Fibroblast of skin of right quadriceps (primary cell): ENCODE measurements around the gene TSPAN2.
"Not testable (repeated sequence)": the region's sequence is repeated elsewhere in the genome, so short reads cannot be mapped to it uniquely, and the experiment has no call there.

Source experiments
- DNase-seq: peaks from one replicate; pipeline ENCODE4 v3.0.0-alpha.2; 2013

TSPAN2 gene

DNA sequence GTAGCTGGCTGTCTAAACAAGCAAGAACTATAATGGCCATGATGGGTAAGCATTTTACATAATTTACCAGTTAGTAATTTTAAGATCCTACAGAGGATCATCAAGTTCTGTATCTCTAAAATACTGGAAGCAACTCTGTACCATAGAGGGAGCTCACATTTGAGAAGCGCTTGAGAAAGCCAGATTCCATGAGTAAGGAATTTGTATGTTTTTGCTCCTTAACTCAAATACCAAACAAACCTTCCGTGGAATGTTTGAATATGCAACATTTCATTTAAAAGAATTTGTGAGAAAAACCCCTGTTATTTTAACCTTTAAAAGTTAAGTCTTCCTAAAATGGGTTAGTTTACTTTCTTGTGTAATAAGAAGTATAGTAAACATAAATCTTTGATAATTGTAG, 57.7 kb downstream of the TSPAN2 start:
- DNase-seq: no peak

DNA sequence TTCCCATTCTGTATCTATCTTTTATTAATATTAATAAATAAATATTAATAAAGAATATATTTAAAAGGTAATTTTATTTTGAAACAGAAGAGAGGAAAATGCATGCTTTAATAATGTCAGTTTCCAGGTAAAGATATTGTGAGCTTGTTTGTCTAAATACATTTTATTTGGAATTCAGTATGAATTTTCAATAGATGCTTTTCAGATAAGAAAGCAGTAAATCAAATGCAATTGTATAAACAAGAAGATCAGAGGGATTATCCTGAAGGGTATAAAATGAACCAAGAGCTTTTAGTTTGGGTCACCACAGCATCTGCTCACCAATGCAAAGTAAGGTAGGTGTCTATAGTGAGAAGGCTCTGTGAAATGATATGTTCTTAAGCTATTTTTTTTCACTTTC, 59.8 kb downstream of the TSPAN2 start, which contains the start of gene TSHB:
TSS of gene TSHB (plus strand) at position 301 of the 400 bp plus-strand sequence. CDS start 3,537 bp downstream, outside the sequence.
- no peak for DNase-seq

DNA sequence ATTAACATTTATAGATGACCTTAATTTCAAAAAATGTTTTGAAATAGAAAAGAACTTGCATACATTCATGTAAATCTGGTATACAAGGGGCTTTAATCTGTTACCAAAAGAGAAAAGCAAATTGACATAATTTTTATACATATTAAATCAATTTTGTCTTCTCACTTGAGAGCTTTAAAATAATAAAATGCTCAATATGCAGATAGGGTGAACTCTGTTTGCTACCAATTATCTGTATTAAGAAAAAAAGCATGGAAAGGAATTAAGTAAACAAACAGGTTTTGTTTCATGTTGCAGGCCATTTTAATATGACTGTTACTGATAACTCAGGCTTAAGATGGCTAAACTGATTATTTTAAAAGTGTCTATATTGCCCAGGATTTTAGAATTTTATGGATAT, 65.7 kb downstream of the TSPAN2 start:
- no peak for DNase-seq

DNA sequence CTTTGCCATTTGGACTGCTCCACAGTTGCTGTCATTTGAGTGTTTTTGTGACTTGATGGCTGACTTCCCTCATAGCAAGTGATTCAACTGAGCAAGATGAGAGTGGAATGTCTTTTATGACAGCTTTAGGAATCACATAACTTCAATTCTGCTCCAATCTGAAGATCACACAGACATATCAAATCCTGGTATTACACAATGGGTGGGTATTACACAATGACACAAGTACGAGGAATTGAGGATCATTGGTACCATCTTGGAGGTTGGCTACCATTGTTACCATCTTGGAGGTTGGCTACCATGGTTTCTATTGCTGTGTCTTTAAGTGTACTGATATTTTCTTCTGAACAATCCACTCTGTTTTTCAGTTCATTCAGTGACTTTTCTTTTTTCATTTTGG, 68.2 kb downstream of the TSPAN2 start:
- no peak for DNase-seq

DNA sequence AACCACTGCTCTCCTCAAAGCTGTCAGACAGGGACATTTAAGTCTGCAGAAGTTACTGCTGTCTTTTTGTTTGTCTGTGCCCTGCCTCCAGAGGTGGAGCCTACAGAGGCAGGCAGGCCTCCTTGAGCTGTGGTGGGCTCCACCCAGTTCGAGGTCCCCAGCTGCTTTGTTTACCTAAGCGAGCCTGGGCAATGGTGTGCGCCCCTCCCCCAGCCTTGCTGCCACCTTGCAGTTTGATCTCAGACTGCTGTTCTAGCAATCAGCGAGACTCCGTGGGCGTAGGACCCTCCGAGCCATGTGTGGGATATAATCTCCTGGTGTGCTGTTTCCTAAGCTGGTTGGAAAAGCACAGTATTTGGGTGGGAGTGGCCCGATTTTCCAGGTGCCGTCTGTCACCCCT, 69.8 kb downstream of the TSPAN2 start:
- not testable (repeated sequence) for DNase-seq

DNA sequence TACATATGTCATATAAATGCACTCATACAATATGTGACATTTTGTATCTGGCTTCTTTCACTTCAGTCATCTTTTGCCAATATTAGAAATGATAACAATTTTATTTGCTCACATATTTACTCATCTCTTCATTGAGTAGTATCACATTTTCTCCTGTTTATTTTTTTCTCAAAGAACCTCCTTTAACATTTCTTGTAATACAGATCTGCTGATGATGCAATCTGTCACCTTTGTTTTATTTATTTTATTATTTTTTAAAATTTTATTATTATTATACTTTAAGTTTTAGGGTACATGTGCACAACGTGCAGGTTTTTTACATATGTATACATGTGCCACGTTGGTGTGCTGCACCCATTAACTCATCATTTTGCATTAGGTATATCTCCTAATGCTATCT, 75.5 kb downstream of the TSPAN2 start:
- no peak for DNase-seq

DNA sequence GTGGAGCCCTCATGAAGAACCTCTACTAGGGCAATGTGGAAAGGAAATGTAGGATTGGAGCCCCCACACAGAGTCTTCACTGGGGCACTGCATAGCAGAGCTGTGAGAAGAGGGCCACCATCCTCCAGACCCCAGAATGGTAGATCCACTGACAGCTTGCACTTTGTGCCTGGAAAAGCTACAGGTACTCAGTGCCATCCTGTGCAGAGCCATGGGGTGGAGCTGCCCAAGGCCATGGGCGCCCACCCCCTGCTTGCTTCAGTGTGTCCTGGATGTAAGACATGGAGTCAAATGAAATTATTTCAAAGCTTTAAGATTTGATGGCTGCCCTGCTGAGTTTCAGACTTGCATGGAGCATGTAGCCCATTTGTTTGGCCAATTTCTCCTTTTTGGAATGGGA, 76.9 kb downstream of the TSPAN2 start:
- no peak for DNase-seq

DNA sequence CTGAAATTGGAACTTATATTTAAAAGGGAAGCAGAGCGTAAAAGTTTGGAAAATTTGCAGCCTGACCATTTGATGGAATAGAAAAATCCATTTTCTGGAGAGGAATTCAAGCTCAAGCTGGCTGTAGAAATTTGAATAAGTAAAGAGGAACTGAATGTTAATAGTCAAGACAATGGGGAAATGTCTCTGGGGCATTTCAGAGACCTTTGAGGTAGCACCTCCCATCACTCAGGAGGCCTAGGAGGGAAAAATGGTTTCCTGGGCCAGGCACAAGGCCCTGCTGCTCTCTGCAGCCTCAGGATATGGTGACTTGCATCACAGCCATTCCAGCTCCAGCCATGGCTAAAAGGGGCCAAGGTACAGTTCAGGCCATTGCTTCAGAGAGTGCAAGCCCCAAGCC, 77.3 kb downstream of the TSPAN2 start:
- DNase-seq: no peak

DNA sequence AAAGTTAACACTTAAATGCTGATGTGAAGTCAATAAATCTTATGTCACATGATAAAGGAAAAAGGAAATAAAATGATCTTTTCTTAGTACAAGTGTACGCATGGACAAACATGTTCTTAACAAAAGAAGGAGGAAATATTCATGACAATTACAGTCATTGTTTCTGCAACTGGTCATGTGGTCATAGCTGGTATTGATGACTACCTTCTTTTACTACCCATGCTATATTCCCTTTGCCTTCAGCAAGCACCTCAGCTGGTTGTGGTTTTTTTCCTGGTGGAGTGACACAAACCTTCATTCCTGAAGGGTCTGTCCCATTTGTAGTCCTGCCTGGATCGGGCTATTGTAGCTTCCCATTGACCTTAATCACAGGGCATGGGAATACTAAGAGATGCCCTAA, 83.1 kb downstream of the TSPAN2 start:
- DNase-seq: no peak
